WTC11 (cell line): ENCODE results near the gene GABRB1. TPM values are rescaled to one million over a fixed set of nuclear protein-coding genes. Genes with fewer than 3 reads are reported as not detected.

Source experiments
- ATAC-seq: fragments of 200-7000 bp; cut with Tn5 transposase; 2 replicates; pipeline ENCODE4 v1.10.0; 2021; ENCODE audit warnings: mild to moderate bottlenecking, moderate library complexity
- CTCF ChIA-PET: fragments of 300-600 bp; sonication (Branson Sonifier 250); formaldehyde crosslinking; loops from one replicate; lab custom pipeline; 2021; ENCODE audit warnings: antibody characterized with exemption; lab: Charles Lee
- POLR2A ChIA-PET: fragments of 350-600 bp; sonication (Branson Sonifier 250); formaldehyde crosslinking; loops from one replicate; lab custom pipeline; 2021; ENCODE audit warnings: antibody characterized with exemption; lab: Charles Lee
- DNase-seq: peaks from one replicate; pipeline ENCODE4 v3.0.0; 2021; ENCODE audit warnings: low spot score
- H3K27ac Mint-ChIP-seq: 2 replicates; pipeline ENCODE4 v1.8.0; 2021; ENCODE audit warnings: mixed read lengths
- H3K27me3 Mint-ChIP-seq: 2 replicates; pipeline ENCODE4 v1.8.0; 2021; ENCODE audit warnings: low read depth, mild to moderate bottlenecking, moderate library complexity, mixed read lengths
- H3K36me3 Mint-ChIP-seq: 2 replicates; pipeline ENCODE4 v1.8.0; 2021; ENCODE audit warnings: mixed read lengths
- H3K4me1 Mint-ChIP-seq: 2 replicates; pipeline ENCODE4 v1.8.0; 2022; ENCODE audit warnings: mixed read lengths
- H3K4me3 Mint-ChIP-seq: 2 replicates; pipeline ENCODE4 v1.8.0; 2021; ENCODE audit warnings: mild to moderate bottlenecking, moderate library complexity, mixed read lengths
- H3K9me3 Mint-ChIP-seq: 2 replicates; pipeline ENCODE4 v1.8.0; 2021; ENCODE audit warnings: mixed read lengths
- CREB1 ChIP-seq: sonication (generic); formaldehyde crosslinking; IDR thresholded peaks from 2 replicates; pipeline ENCODE4 v1.8.0; 2023; ENCODE audit warnings: mild to moderate bottlenecking, missing genetic modification reagents
- FOXP4 ChIP-seq: sonication (generic); formaldehyde crosslinking; IDR thresholded peaks from 2 replicates; pipeline ENCODE4 v1.8.0; 2022; ENCODE audit warnings: mild to moderate bottlenecking, missing genetic modification reagents
- HMGA2 ChIP-seq: fragments of 250-450 bp; sonication (Bioruptor Pico); IDR thresholded peaks from 2 replicates; pipeline ENCODE4 v1.4.0; 2021; ENCODE audit warnings: mild to moderate bottlenecking, moderate library complexity
- HMGXB4 ChIP-seq: sonication (generic); formaldehyde crosslinking; IDR thresholded peaks from 2 replicates; pipeline ENCODE4 v1.8.1; 2023; ENCODE audit warnings: mild to moderate bottlenecking, moderate library complexity, missing genetic modification reagents
- MLX ChIP-seq: sonication (generic); formaldehyde crosslinking; IDR thresholded peaks from 2 replicates; pipeline ENCODE4 v1.8.1; 2023; ENCODE audit warnings: mild to moderate bottlenecking, missing genetic modification reagents, moderate library complexity
- NFATC4 ChIP-seq: fragments of 250-450 bp; sonication (Bioruptor Pico); IDR thresholded peaks from 2 replicates; pipeline ENCODE4 v1.9.0; 2021; ENCODE audit warnings: mild to moderate bottlenecking
- NR3C1 ChIP-seq: sonication (generic); formaldehyde crosslinking; conservative IDR thresholded peaks from 2 replicates; pipeline ENCODE4 v1.8.1; 2023; ENCODE audit warnings: low read depth, mild to moderate bottlenecking, missing genetic modification reagents
- OVOL2 ChIP-seq: fragments of 250-450 bp; sonication (Bioruptor Pico); IDR thresholded peaks from 2 replicates; pipeline ENCODE4 v1.9.0; 2021; ENCODE audit warnings: mild to moderate bottlenecking, borderline replicate concordance
- PRDM15 ChIP-seq: sonication (generic); formaldehyde crosslinking; IDR thresholded peaks from 2 replicates; pipeline ENCODE4 v1.8.0; 2022; ENCODE audit warnings: missing genetic modification reagents
- SOX15 ChIP-seq: fragments of 250-450 bp; sonication (Bioruptor Pico); IDR thresholded peaks from 2 replicates; pipeline ENCODE4 v1.9.0; 2021; ENCODE audit warnings: mild to moderate bottlenecking
- ZMAT4 ChIP-seq: fragments of 250-450 bp; sonication (Bioruptor Pico); IDR thresholded peaks from 2 replicates; pipeline ENCODE4 v1.9.0; 2021; ENCODE audit warnings: mild to moderate bottlenecking
- ZNF232 ChIP-seq: sonication (generic); formaldehyde crosslinking; IDR thresholded peaks from 2 replicates; pipeline ENCODE4 v1.8.0; 2022; ENCODE audit warnings: mild to moderate bottlenecking, missing genetic modification reagents
- ZNF263 ChIP-seq: sonication (generic); formaldehyde crosslinking; IDR thresholded peaks from 2 replicates; pipeline ENCODE4 v1.8.1; 2022; ENCODE audit warnings: low read depth, mild to moderate bottlenecking, moderate library complexity, missing genetic modification reagents
- ZNF281 ChIP-seq: sonication (generic); formaldehyde crosslinking; IDR thresholded peaks from 2 replicates; pipeline ENCODE4 v1.8.0; 2023; ENCODE audit warnings: mild to moderate bottlenecking, missing genetic modification reagents
- ZNF396 ChIP-seq: fragments of 250-450 bp; sonication (Bioruptor Pico); IDR thresholded peaks from 2 replicates; pipeline ENCODE4 v1.8.0; 2021; ENCODE audit warnings: mild to moderate bottlenecking, moderate library complexity, borderline replicate concordance
- total RNA-seq: library from RNA; stranded (reverse); gene quantifications from 3 replicates; pipeline ENCODE4 v1.2.3, GENCODE V29; 2021
- TF ChIP-seq, protein P1 (sequence below): sonication (generic); formaldehyde crosslinking; IDR thresholded peaks from 2 replicates; pipeline ENCODE4 v1.8.1; 2023; ENCODE audit warnings: mild to moderate bottlenecking, missing genetic modification reagents, moderate library complexity

GABRB1 gene
- total RNA-seq, 1 experiment from 2014 or later = 0.66 TPM

DNA sequence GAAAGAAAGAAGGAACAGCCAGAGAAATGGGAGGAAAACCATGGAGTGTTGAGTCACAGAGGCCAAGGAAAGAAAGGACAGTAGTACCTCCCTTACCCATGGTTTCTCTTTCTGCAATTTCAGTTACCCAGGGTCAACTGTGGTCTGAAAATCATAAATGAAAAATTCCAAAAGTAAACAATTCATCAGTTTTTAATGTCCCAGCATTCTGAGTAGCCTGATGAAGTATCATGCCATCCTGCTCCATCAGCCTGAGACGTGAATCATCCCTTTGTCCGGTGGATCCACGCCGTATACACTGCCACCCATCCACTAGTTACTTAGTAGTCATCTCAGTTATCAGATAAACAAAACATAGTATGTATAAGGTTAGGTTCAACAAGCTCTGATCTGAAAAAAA is 318.0 kb downstream of the GABRB1 start (continued):
- no peak for TF ChIP-seq PRDM15 (CRISPR knock-in tag)

DNA sequence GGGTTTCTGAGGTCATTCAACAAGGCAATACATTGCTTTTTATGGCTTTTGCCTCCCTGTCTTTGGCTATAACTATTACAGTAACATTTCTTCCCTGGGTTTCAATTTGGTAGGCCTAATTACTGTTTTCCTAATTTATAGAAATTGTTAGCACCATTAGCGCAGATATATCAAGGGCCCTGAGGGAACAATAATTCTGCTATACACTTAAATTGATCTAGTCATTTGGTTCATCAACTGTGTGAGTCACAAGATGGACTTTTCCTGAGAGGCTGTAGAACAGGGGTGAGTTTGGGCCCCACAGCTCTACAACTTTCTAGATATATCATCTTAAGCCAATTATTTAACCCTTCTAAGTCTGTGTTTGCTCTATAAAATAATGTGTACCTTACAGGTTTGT is 324.2 kb downstream of the GABRB1 start:
- H3K27me3 Mint-ChIP-seq = no peaks in the 10 kb centered on the region
- POLR2A ChIA-PET = no interaction called here
- H3K27ac Mint-ChIP-seq = no peak overlapping the region
- TF ChIP-seq ZNF396 (CRISPR knock-in tag) = no peak
- no peak for TF ChIP-seq PRDM15 (CRISPR knock-in tag)
- TF ChIP-seq OVOL2 (CRISPR knock-in tag) = no peak
- no peak for TF ChIP-seq ZMAT4 (CRISPR knock-in tag)
- TF ChIP-seq HMGXB4 (CRISPR knock-in tag) = no peak
- no peak for TF ChIP-seq ZNF263 (CRISPR knock-in tag)
- TF ChIP-seq, protein P1, sequence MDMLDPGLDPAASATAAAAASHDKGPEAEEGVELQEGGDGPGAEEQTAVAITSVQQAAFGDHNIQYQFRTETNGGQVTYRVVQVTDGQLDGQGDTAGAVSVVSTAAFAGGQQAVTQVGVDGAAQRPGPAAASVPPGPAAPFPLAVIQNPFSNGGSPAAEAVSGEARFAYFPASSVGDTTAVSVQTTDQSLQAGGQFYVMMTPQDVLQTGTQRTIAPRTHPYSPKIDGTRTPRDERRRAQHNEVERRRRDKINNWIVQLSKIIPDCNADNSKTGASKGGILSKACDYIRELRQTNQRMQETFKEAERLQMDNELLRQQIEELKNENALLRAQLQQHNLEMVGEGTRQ (CRISPR knock-in tag) = no peak
- TF ChIP-seq CREB1 = no peak
- no peak for TF ChIP-seq FOXP4 (CRISPR knock-in tag)
- no peak for TF ChIP-seq NR3C1 (CRISPR knock-in tag)
- TF ChIP-seq MLX (CRISPR knock-in tag) = no peak
- TF ChIP-seq NFATC4 = no peak
- no peak for TF ChIP-seq ZNF281 (CRISPR knock-in tag)
- no peak for TF ChIP-seq ZNF232 (CRISPR knock-in tag)
- TF ChIP-seq SOX15 = no peak
- no peak for TF ChIP-seq HMGA2
- DNase-seq (no peak), ATAC-seq (no peak)
- H3K4me3 Mint-ChIP-seq = no peak overlapping the region
- H3K36me3 Mint-ChIP-seq = no peaks in the 10 kb centered on the region
- CTCF ChIA-PET = no interaction called here
- H3K4me1 Mint-ChIP-seq = no peaks in the 10 kb centered on the region
- no peaks in the 10 kb centered on the region for H3K9me3 Mint-ChIP-seq
